K562 (cell line): Measurements from ENCODE around the gene C1orf116. TPM values are rescaled to one million over a fixed set of nuclear protein-coding genes. Genes with fewer than 3 reads are reported as not detected.

Experiments used
- ELF4 ChIP-seq: fragments of 450-650 bp; formaldehyde crosslinking; IDR thresholded peaks from 2 replicates; pipeline ENCODE4 v1.4.0; 2022; ENCODE audit warnings: missing genetic modification characterization
- FOXJ2 ChIP-seq: fragments of 200-800 bp; sonication (Bioruptor generic); IDR thresholded peaks from 2 replicates; pipeline ENCODE4 v1.6.1; 2016; ENCODE audit warnings: missing genetic modification characterization, missing compliant biosample characterization
- KLF13 ChIP-seq: fragments of 450-650 bp; IDR thresholded peaks from 2 replicates; pipeline ENCODE4 v1.6.1; 2016; ENCODE audit warnings: missing genetic modification characterization, low read depth, mild to moderate bottlenecking, missing compliant biosample characterization, moderate library complexity, borderline replicate concordance
- MCM3 ChIP-seq: fragments of 450-650 bp; IDR thresholded peaks from 2 replicates; pipeline ENCODE4 v1.6.1; 2016
- MEF2A ChIP-seq: IDR thresholded peaks from 2 replicates; pipeline ENCODE4 v1.6.1; 2011; ENCODE audit warnings: low read depth, mild to moderate bottlenecking, low read length, moderate library complexity; ENCODE audit not compliant: control insufficient read depth
- NFE2 ChIP-seq: IDR thresholded peaks from 2 replicates; pipeline ENCODE4 v1.6.1; 2014; ENCODE audit warnings: antibody characterized with exemption, low read depth
- NRF1 ChIP-seq, 2 experiments: fragments of 450-650 bp; IDR thresholded peaks in 1 of 2; conservative IDR thresholded peaks in 1 of 2; 2 replicates each; pipeline ENCODE4 v1.6.1; 2014; ENCODE audit warnings: mild to moderate bottlenecking in 2 of 2
- ZNF253 ChIP-seq: fragments of 250-450 bp; sonication (Bioruptor Pico); conservative IDR thresholded peaks from 2 replicates; pipeline ENCODE4 v1.6.1; 2021; ENCODE audit warnings: mild to moderate bottlenecking
- ZSCAN29 ChIP-seq: fragments of 450-650 bp; IDR thresholded peaks from 2 replicates; pipeline ENCODE4 v1.6.1; 2017
- polyA plus RNA-seq, 8 experiments: library from polyadenylated mRNA; depleted of rRNA in 4 of 8; stranded (reverse) in 5 of 8; unstranded in 3 of 8; fragments of >200 nt; fragmentation: Nextera tagmentation in 2 of 8; fragmentation: Illumina TruSeq in 1 of 8; extraction: Ambion mirVana in 2 of 8; extraction: Trizol in 1 of 8; gene quantifications; 2 replicates each; pipeline versions ENCODE4 v1.2.1 to v1.2.3, GENCODE V29; 2011 to 2014; ENCODE audit warnings: inconsistent platforms in 1 of 8, missing spikeins in 1 of 8
- total RNA-seq, 7 experiments: library from RNA; depleted of rRNA in 6 of 7; stranded (reverse); fragments of >200 nt in 6 of 7; fragmentation: Illumina TruSeq in 2 of 7; extraction: Trizol in 2 of 7; gene quantifications; 2 replicates each; pipeline versions ENCODE4 v1.2.1 to v1.2.3, GENCODE V29; 2011 to 2021; ENCODE audit warnings: low replicate concordance in 1 of 7
- TF ChIP-seq, protein P1 (sequence below): IDR thresholded peaks from 2 replicates; pipeline ENCODE4 v1.6.1; 2016; ENCODE audit warnings: missing genetic modification characterization, missing compliant biosample characterization
- TF ChIP-seq, protein P2 (sequence below): sonication (generic); formaldehyde crosslinking; IDR thresholded peaks from 2 replicates; pipeline ENCODE4 v1.8.1; 2023; ENCODE audit warnings: missing genetic modification reagents, mild to moderate bottlenecking, borderline replicate concordance
- TF ChIP-seq, protein P3 (sequence below): fragments of 450-650 bp; IDR thresholded peaks from 2 replicates; pipeline ENCODE4 v1.6.1; 2016
- TF ChIP-seq, protein P4 (sequence below): fragments of 150-350 bp; IDR thresholded peaks from 2 replicates; pipeline ENCODE4 v1.6.1; 2014; ENCODE audit warnings: low read depth, mild to moderate bottlenecking, low read length, borderline replicate concordance

The C1orf116 gene
- total and polyA plus RNA-seq, 9 of the 15 experiments (the other 6 are each of a cell fraction or from before 2014, with no cell fraction given): 0.62 to 3.0 (median 0.95) TPM

DNA sequence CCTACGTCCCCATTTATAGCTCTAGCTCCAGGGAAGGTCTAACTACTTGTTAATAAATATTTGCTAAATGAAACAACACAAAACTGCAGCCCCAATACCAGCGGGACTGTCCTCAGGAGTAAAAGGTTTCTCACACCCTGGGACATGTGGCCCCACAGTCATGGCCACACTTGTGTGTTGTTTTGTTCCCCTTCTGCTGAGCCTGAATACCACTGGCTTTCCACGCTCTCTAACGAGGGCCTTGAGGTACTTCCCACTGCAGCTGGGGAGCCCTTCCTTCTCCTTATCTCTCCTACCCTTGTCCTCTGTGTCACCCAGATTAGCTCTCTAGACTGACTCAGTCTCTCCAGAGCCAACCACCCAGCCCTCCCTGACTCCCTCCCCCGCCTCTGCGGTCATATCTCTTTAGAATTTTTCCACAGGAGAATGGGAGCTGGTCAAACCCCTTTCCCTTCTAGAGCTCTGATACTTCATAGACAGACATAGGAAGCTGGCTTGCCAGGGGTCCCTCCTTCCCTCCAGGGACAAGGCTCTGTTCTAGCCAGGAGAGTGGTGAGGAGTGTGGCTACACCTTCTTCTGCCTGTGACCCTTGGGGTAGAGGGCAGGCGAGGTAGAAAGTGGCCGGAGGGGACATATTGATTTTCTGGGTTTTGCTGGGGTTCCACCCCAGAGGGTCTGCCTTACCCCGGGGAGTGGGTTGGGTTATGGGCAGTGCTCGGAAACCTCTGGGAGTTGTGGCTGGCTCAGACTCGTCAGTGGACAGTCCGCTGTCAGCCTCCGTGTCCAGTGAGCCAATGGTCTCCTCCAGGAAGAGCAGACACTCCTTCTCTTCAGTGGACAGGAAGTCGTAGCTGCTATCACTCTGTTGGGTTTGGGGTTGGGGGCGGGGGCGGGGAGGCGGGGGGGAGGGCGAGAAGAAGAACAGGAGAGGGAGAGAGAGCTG is 8.1 kb downstream of the C1orf116 start (continued):
- TF ChIP-seq, protein P1, sequence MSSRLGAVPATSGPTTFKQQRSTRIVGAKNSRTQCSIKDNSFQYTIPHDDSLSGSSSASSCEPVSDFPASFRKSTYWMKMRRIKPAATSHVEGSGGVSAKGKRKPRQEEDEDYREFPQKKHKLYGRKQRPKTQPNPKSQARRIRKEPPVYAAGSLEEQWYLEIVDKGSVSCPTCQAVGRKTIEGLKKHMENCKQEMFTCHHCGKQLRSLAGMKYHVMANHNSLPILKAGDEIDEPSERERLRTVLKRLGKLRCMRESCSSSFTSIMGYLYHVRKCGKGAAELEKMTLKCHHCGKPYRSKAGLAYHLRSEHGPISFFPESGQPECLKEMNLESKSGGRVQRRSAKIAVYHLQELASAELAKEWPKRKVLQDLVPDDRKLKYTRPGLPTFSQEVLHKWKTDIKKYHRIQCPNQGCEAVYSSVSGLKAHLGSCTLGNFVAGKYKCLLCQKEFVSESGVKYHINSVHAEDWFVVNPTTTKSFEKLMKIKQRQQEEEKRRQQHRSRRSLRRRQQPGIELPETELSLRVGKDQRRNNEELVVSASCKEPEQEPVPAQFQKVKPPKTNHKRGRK (tag): no peak
- TF ChIP-seq ELF4 (CRISPR knock-in tag): peak; percentile 100
- TF ChIP-seq, protein P2, sequence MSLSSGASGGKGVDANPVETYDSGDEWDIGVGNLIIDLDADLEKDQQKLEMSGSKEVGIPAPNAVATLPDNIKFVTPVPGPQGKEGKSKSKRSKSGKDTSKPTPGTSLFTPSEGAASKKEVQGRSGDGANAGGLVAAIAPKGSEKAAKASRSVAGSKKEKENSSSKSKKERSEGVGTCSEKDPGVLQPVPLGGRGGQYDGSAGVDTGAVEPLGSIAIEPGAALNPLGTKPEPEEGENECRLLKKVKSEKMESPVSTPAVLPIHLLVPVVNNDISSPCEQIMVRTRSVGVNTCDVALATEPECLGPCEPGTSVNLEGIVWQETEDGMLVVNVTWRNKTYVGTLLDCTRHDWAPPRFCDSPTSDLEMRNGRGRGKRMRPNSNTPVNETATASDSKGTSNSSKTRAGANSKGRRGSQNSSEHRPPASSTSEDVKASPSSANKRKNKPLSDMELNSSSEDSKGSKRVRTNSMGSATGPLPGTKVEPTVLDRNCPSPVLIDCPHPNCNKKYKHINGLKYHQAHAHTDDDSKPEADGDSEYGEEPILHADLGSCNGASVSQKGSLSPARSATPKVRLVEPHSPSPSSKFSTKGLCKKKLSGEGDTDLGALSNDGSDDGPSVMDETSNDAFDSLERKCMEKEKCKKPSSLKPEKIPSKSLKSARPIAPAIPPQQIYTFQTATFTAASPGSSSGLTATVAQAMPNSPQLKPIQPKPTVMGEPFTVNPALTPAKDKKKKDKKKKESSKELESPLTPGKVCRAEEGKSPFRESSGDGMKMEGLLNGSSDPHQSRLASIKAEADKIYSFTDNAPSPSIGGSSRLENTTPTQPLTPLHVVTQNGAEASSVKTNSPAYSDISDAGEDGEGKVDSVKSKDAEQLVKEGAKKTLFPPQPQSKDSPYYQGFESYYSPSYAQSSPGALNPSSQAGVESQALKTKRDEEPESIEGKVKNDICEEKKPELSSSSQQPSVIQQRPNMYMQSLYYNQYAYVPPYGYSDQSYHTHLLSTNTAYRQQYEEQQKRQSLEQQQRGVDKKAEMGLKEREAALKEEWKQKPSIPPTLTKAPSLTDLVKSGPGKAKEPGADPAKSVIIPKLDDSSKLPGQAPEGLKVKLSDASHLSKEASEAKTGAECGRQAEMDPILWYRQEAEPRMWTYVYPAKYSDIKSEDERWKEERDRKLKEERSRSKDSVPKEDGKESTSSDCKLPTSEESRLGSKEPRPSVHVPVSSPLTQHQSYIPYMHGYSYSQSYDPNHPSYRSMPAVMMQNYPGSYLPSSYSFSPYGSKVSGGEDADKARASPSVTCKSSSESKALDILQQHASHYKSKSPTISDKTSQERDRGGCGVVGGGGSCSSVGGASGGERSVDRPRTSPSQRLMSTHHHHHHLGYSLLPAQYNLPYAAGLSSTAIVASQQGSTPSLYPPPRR (CRISPR knock-in tag): peak; percentile 90; the same call in 1 of the 2 replicates
- TF ChIP-seq, protein P3, sequence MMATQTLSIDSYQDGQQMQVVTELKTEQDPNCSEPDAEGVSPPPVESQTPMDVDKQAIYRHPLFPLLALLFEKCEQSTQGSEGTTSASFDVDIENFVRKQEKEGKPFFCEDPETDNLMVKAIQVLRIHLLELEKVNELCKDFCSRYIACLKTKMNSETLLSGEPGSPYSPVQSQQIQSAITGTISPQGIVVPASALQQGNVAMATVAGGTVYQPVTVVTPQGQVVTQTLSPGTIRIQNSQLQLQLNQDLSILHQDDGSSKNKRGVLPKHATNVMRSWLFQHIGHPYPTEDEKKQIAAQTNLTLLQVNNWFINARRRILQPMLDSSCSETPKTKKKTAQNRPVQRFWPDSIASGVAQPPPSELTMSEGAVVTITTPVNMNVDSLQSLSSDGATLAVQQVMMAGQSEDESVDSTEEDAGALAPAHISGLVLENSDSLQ: peak; percentile 88
- peak; percentile 71; the same call in 1 of the 2 replicates for TF ChIP-seq MEF2A
- TF ChIP-seq FOXJ2: peak; percentile 90
- TF ChIP-seq NRF1 (conservative IDR thresholded peaks at IDR 0.05 in 1 of 2, IDR thresholded peaks at IDR 0.05 in 1 of 2): peak in 1 of 2 experiments; percentile 34; a peak in 1 of 4 replicates
- TF ChIP-seq KLF13 (tag): peak; percentile 89
- TF ChIP-seq, protein P4, sequence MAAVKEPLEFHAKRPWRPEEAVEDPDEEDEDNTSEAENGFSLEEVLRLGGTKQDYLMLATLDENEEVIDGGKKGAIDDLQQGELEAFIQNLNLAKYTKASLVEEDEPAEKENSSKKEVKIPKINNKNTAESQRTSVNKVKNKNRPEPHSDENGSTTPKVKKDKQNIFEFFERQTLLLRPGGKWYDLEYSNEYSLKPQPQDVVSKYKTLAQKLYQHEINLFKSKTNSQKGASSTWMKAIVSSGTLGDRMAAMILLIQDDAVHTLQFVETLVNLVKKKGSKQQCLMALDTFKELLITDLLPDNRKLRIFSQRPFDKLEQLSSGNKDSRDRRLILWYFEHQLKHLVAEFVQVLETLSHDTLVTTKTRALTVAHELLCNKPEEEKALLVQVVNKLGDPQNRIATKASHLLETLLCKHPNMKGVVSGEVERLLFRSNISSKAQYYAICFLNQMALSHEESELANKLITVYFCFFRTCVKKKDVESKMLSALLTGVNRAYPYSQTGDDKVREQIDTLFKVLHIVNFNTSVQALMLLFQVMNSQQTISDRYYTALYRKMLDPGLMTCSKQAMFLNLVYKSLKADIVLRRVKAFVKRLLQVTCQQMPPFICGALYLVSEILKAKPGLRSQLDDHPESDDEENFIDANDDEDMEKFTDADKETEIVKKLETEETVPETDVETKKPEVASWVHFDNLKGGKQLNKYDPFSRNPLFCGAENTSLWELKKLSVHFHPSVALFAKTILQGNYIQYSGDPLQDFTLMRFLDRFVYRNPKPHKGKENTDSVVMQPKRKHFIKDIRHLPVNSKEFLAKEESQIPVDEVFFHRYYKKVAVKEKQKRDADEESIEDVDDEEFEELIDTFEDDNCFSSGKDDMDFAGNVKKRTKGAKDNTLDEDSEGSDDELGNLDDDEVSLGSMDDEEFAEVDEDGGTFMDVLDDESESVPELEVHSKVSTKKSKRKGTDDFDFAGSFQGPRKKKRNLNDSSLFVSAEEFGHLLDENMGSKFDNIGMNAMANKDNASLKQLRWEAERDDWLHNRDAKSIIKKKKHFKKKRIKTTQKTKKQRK: no peak
- TF ChIP-seq NFE2: peak; percentile 72
- no peak for TF ChIP-seq MCM3
- peak; percentile 78; the same call in 1 of the 2 replicates for TF ChIP-seq ZNF253 (CRISPR knock-in tag)
- TF ChIP-seq ZSCAN29: no peak
